HG03469 (cell line): Measurements from ENCODE around the gene ADGRG3.

Experiments used
- ATAC-seq: cut with Tn5 transposase; IDR thresholded peaks from one replicate; pipeline ENCODE4 v1.9.1; 2021; ENCODE audit warnings: mild to moderate bottlenecking, moderate library complexity, moderate number of reproducible peaks; ENCODE audit not compliant: unreplicated experiment

Gene ADGRG3

GRCh38 chr16:57734308-57734924 is 66.3 kb downstream of the ADGRG3 start:
- ATAC-seq, result no peak

- peak; percentile 81 for ATAC-seq
Measured at GRCh38 chr16:57734925-57735754, 67.0 kb downstream of the ADGRG3 start.

GRCh38 chr16:57735755-57736418 is 67.8 kb downstream of the ADGRG3 start, which contains the start of gene KATNB1:
TSS of gene KATNB1 (plus strand) at chr16:57735770. CDS start at chr16:57737244, 1,474 bp downstream.
- ATAC-seq, result no peak

- ATAC-seq, result no peak
Measured at GRCh38 chr16:57736419-57737351, 68.6 kb downstream of the ADGRG3 start.

GRCh38 chr16:57738844-57739243 is 70.7 kb downstream of the ADGRG3 start:
- no peak for ATAC-seq
